ENCODE measurements around the gene CACFD1.
"Not testable (repeated sequence)": the region's sequence is repeated elsewhere in the genome, so short reads cannot be mapped to it uniquely, and the experiment has no call there.

The CACFD1 gene

DNA sequence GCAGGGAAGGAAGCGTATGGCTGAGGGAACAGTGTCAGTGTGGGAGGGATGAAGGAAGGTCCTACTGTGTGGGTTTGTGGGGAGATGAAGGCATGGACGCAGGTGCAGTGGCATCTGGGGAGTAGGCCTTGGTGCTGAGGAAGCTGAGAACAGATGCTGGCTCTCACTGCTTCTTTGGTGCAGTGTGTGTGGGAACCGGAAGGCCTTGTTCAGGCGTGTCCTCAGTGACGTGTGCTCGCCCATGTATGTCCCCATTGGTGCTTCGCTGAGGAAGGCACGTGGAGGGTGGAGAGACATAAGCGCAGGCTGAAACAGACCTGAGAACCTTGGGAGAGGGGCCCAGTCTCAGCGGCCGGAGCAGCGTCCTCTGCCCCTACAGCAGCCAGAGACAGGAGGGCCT is 18.9 kb upstream of the CACFD1 start:
- DNase-seq (ENCODE audit: low spot score): no peak

DNA sequence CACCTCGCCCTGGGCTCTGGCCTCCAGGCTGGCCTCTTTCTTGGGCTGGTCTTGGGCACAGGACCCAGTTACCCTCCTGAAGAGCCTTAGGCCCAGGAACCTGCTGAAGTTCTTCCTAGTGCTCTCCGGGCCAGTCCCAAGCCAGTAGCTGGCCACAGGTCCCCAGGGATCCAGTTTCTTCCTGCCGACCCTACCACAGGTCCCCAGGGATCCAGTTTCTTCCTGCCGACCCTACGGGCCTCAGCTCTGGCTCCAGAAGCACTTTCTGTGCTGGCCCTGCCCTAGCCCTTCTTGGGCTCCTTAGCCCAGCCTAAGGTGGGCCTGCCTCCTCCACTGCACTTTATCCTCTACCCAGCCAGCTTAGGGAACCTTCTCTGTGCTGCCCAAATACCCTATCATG is 18.2 kb upstream of the CACFD1 start:
- no peak for DNase-seq (ENCODE audit: low spot score)

DNA sequence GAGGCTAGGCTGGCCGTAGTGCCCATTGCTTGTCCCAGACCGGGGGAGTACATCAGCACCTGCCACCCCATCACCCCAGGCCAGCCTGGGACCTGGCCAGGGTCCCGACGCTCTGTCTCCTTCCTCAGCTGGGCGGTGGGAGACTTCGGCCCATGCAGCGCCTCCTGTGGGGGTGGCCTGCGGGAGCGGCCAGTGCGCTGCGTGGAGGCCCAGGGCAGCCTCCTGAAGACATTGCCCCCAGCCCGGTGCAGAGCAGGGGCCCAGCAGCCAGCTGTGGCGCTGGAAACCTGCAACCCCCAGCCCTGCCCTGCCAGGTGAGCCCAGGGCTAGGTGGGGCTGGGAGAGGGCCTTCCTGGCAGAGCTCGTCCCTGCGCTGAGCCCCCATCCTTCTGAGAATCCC is 16.5 kb upstream of the CACFD1 start:
- no peak for DNase-seq (ENCODE audit: low spot score)

DNA sequence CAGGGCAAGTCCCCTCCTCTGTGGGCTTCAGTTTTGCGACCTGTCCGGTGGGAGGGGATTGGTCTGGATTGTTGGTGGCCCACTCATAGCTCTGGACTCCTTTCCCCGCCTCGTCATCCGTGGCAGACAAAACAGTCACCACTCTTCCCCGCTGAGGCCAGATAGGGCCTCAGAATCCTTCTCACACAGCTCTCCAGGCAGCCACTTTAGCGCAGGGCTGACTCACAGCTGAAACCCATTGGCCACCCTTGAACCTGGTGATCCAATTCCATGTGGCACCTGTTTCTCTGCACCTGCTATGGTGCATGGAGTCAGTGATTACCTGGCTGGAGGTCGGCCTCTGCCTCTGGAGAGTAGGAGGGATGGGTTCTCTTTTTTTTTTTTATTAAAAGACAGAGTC is 15.8 kb upstream of the CACFD1 start:
- DNase-seq (ENCODE audit: low spot score): no peak

DNA sequence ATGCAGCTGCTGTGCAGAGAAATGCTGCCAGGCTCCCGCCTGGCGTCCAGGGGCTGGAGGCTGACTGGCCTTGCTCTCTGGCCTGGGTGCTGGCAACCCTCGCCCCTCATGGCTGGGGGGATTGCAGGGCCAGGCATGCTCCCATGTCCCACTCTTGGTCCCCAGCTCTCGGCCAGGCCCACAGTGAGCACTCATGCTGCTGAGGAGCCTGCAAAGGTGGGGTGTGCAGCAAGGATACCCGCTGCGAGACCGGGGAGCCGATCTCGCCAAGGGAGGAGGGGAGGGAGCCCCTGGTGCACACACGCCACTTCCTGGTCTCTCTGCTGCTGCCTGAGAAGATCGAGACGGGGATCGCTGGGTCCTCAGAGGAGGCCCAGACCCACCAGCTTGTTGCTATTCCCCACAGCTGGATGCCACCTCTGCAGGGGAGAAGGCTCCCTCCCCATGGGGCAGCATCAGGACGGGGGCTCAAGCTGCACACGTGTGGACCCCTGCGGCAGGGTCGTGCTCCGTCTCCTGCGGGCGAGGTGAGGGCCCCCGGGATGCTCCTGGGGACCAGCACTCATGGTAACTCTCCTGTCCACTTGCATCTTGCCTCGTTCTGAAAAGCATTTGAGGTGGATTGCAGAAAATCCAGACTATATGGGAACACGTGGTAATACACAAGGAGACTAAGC is 14.3 kb upstream of the CACFD1 start:
- DNase-seq (ENCODE audit: low spot score): no peak

DNA sequence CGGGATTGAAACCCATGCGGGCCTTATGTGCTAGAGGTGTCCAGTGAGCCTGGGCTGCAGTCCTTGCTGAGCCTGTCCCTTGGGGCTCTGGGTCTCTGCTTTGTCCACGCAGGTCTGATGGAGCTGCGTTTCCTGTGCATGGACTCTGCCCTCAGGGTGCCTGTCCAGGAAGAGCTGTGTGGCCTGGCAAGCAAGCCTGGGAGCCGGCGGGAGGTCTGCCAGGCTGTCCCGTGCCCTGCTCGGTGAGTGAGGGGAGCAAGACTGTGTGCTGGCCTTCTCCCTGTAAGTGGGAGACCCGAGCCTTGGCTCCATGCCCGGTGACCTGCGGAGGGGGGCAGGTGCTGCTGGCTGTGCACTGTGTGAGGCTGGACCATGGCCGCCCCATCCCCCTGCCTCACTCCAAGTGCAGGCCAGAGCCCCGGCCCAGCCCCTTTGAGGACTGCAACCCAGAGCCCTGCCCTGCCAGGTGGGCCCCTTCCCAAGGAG is 11.2 kb upstream of the CACFD1 start:
- DNase-seq (ENCODE audit: low spot score): no peak

DNA sequence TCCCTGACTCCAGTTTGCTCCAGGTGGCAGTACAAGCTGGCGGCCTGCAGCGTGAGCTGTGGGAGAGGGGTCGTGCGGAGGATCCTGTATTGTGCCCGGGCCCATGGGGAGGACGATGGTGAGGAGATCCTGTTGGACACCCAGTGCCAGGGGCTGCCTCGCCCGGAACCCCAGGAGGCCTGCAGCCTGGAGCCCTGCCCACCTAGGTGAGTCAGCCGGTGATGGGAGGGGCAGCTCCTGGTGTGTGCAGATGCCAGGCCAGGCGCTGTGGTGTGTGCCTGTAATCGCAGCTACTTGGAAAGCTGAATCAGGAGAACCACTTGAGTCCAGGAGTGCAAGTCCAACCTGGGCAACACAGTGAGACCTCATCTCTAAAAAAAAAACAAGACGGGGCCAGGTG is 10.0 kb upstream of the CACFD1 start:
- DNase-seq (ENCODE audit: low spot score): no peak

DNA sequence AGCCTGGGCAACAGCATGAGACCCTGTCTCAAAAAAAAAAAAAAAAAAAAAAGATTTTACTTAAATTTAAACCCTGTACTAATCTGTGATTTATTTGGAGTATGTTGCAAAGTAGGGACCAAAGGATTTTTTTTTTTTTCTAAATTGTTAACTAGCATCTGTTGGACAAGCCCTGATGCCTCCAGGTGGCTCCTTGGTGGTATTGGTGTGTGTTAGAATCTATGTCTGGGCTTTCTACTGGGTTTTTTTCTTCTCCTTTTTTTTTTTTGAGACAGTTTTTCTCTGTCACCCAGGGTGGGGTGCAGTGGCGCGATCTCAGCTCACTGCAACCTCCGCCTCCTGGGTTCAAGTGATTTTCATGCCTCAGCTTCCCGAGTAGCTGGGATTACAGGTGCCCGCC is 7.9 kb upstream of the CACFD1 start:
- not testable (repeated sequence) for DNase-seq (ENCODE audit: low spot score)

DNA sequence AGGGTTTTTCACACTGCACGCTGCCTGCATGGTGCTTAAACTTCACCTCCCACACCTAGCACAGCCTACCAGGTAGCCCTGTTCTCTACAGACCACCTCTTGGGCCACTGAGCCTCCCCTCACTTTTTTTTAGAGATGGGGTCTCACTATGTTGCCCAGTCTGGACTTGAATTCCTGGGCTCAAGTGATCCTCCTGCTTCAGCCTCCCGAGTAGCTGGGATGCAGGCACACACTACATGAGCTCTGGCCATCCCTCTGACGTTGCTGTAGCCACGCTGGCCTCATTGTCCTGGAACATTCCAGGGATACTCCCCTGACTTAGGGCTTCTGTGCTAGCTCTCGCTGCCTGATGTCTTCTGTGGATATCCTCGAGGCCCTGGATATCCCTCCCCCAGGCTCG is 7.2 kb upstream of the CACFD1 start:
- DNase-seq (ENCODE audit: low spot score): no peak

DNA sequence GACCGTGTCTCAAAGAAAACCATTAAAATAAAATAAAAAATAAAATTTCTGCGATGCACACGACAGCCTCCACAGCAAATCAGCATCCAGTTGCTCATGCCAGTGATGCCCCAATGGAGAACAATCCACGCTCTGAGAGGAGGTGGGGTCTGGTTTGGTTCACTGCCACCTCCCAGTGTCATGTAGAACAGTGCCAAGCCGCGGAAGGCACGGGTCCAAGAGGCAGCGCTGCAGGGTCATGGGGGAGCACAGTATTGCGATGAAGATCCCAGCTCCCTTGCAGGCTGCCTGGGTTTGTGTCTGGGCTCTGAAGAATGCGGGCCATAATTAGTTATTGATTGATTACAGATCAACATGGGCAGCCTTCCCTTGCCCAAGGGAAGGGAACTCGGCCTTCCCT is 6.1 kb upstream of the CACFD1 start:
- no peak for DNase-seq (ENCODE audit: low spot score)

DNA sequence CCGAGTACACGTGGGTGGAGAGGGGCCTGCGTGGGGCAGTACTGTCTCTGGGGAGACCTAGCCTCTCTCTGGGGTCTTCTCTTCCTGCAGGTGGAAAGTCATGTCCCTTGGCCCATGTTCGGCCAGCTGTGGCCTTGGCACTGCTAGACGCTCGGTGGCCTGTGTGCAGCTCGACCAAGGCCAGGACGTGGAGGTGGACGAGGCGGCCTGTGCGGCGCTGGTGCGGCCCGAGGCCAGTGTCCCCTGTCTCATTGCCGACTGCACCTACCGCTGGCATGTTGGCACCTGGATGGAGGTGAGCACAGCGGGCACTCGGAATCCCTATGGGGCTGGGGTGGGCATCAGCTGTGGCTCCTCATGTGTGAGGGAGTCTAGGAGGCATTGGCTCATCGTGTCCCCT is 5.5 kb upstream of the CACFD1 start:
- no peak for DNase-seq (ENCODE audit: low spot score)

DNA sequence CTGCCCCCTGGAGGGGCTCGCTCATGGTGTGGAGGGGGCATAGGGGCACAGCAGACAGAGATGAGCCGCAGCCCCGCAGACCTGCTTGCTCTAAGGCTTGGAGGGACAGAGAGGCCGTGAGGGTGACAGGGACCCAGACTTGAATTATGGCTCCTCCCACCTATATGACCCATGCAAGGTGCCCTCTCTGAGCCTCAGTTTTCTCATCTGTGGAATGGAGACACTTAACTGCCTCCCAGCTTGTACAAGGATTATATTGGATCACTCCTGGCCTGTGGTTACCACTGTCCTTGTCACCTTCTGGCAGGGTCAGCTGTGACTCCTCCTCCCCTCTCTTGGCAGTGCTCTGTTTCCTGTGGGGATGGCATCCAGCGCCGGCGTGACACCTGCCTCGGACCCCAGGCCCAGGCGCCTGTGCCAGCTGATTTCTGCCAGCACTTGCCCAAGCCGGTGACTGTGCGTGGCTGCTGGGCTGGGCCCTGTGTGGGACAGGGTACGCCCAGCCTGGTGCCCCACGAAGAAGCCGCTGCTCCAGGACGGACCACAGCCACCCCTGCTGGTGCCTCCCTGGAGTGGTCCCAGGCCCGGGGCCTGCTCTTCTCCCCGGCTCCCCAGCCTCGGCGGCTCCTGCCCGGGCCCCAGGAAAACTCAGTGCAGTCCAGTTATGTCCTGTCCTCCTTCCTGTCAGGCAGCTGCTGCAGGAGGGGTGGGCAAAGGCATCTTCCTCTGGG is 4.7 kb upstream of the CACFD1 start:
- DNase-seq (ENCODE audit: low spot score): no peak

DNA sequence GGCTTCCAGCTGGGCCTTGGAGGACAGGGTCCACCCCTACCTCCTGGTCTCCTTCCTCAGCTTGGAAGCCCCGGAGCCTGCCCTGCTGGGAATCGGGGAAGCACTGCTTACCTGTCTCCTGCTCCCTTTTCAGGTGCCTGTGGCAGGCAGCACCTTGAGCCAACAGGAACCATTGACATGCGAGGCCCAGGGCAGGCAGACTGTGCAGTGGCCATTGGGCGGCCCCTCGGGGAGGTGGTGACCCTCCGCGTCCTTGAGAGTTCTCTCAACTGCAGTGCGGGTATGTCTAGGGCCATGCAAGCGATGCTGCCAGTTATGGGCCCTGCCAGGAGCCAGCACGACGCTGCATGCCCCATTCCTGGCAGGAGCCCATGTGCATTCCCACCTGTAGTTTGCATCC is 3.8 kb upstream of the CACFD1 start:
- no peak for DNase-seq (ENCODE audit: low spot score)

DNA sequence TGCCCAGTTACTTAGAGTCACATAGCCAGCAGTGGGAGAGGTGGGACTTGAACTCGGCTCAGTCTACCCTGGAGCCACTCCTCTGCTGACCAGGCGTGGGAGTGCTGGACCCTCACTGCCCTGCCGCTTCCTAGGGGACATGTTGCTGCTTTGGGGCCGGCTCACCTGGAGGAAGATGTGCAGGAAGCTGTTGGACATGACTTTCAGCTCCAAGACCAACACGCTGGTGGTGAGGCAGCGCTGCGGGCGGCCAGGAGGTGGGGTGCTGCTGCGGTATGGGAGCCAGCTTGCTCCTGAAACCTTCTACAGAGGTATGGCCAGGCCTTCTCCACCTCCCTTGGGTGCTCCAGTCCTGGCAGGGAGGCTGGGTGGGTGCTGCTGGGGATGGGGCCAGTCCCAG is 3.4 kb upstream of the CACFD1 start:
- DNase-seq (ENCODE audit: low spot score): no peak

DNA sequence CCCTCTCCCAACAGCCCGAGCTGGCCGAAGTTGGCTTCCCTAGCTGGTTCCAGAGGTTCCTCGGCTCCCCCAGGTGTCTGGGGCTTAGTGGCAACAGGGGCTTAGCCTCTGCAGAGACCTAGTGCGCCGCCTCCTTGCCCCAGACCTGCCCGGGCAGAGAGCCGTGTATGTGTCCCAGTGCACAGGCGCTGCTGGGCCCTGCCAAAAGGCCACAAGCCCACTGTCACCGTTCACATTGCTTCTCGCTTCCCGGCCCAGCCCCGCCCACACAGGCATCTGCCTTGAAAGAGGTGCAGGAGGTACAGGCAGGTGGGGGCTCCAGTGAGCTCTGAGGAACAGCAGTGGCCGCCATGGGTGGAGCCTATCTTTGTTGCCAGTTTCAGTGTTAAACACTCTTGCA is 2.5 kb upstream of the CACFD1 start:
- DNase-seq (ENCODE audit: low spot score): no peak

DNA sequence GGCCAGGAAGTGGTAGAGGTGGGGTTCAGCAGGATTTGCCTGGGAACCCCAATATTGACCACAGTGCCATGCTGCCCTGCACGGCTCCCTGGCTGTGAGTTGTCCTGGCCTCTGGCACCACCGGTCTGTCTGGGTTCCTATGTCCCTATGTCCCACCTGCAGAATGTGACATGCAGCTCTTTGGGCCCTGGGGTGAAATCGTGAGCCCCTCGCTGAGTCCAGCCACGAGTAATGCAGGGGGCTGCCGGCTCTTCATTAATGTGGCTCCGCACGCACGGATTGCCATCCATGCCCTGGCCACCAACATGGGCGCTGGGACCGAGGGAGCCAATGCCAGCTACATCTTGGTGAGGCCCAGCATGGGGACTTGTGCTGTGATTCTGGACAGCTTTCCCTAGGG is 2.0 kb upstream of the CACFD1 start:
- no peak for DNase-seq (ENCODE audit: low spot score)

DNA sequence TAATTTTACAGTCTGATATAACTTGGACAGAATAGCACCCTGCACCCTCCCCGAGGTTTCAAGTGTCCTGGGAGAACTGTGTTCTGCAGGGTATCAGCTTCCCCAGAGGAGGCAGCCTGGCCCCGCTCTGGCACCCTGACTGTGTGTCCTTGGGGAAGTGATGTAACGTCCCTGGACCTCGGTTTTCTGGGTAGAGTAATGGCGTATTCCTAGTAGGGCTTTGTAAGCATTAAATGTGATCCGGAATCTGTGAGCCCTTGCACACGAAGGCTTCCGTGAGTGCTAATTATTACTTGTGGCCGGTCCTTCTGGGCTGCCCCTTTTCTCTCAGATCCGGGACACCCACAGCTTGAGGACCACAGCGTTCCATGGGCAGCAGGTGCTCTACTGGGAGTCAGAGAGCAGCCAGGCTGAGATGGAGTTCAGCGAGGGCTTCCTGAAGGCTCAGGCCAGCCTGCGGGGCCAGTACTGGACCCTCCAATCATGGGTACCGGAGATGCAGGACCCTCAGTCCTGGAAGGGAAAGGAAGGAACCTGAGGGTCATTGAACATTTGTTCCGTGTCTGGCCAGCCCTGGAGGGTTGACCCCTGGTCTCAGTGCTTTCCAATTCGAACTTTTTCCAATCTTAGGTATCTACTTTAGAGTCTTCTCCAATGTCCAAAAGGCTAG is 1.0 kb upstream of the CACFD1 start:
- DNase-seq (ENCODE audit: low spot score): peak; percentile 43

DNA sequence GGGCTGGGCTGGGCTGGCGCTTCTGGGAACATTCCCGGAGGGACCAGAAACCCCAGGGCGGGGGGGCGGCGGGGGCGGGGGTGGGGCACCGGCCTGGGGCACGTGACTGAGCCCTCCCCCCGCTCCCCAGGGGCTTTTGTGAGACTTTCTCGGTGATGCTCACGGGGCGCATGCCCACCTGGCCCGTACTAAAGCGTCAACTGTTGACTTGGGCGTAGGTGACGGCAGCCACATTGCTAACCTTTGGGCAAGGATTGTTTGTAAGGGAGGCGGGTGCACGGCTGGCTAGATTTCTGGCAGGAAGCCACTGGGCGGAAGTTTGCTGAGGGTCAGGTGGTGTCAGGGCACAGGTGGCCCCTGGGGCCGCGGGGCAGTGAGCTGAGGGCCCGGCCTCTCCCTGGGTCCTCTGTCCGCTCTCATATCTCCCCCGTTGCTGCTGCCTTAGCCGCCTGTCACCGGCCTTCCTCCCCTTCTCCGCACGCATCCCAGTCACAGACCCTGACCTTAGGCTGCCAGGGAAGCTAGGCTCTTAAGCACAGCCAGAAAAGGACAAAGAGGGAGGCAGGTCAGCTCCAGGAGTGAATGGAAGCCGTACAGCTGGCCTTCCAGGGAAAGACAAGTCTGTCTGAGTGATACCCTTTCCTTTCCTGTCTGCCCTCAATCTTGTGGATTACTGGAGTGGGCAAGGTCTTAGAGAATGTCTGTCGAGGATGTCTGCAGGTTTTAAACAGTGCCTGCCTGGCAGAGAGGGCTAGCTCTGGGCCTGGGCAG is 812 bp downstream of the CACFD1 start:
- DNase-seq (ENCODE audit: low spot score): peak; percentile 97

DNA sequence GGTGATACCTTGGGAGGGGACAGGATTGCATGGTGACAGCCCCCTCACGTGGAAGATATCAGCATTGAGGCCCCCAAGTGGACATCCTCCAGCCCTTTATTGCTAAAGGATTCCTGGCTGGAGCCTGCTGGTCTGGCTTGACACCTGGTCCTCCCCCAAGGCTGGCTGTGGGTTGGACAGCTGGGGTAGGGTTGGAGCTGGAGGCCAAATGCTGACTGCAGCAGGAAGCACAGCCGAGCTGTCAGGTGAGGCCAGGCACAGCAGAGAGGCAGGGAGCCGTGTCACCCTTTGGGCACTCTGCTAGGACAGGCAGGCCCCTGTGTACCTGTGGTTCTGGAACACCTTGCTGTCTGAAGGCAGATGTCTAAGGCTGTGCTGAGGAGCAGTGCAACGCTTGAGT is 2.2 kb downstream of the CACFD1 start:
- DNase-seq (ENCODE audit: low spot score): no peak

DNA sequence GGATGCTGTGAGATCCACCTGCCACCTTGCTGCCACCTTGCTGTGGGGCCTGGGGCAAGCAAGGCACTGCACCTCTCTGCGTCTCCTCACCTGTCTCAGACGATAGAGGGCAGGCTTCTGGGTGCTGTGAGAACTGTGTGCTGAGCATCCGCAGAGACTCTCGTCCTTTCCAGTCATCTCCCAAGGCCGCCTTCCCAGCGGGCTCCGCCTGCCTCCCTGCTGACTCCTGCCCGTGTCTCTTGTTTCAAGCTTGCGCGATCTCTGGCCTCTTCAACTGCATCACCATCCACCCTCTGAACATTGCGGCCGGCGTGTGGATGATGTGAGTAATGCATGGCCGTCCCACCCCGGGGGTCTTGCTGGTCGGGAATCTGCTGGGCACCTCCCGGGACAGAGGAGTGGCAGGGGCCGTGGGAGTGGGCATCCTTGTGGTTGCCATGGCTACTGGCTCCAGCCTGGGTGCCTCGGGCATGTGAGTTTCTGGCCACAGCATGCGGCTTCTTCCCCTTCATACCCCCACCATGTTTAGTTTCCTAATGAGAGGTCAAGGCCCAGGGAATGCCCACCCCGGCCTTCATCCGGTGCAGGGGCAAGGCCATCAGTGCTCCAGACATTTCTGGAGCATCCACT is 3.6 kb downstream of the CACFD1 start:
- DNase-seq (ENCODE audit: low spot score): no peak

DNA sequence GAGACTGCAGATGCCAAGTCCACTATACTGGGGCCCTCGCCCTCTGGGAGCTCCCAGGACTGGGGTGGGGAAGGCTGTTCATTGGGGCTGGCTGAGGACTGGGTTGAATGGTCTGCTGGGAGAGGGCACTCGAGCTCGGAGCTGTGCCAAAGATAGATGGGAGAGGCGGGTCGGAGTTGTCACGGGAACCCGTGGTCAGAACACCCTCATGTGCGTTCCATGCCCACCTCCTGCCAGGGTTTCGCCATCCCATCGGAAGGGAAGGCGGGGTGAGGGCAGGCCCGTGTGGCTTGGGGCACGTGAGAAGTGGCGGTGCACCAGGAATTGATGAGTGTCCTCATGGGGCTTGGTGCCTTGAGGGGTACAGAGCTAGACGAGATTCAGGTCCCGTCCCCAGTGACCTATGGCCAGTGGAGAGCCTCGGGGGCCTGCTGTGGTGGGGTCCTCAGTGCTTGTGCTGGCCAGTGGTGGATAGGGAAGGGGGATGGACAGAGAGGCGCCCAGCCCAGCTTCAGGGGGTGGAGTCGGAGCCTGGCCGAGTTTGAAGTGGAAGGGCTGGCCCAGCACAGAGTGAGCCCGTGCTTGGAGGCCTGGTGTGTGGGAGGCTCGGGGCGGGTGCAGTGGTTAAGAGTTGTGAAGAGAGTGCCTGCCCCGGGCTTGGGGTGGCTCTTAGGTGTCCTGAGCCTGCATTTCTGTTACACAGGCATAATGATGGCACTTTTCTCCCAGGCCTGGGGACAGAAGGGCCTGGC is 4.3 kb downstream of the CACFD1 start:
- no peak for DNase-seq (ENCODE audit: low spot score)
